A549 (cell line): ENCODE measurements around the gene MACF1. TPM values are rescaled to one million over a fixed set of nuclear protein-coding genes. Genes with fewer than 3 reads are reported as not detected.
"Not testable (repeated sequence)": the region's sequence is repeated elsewhere in the genome, so short reads cannot be mapped to it uniquely, and the experiment has no call there.

Source experiments
- ATAC-seq, 2 experiments: fragments of 200-7000 bp in 1 of 2; fragments of >200 bp in 1 of 2; cut with Nextera tagmentation in 1 of 2; cut with Tn5 transposase in 1 of 2; 3 replicates each; pipeline versions ENCODE4 v1.8.0 to v1.9.1; 2018 to 2020; ENCODE audit warnings: mild to moderate bottlenecking in 1 of 2, moderate library complexity in 1 of 2
- CTCF ChIA-PET: fragments of 300-600 bp; sonication (Branson Sonifier 250); formaldehyde crosslinking; extraction: SDS; loops from one replicate; lab custom pipeline; 2021; ENCODE audit warnings: antibody characterized with exemption, inconsistent platforms; lab: Yijun Ruan, JAX
- POLR2A ChIA-PET: fragments of 350-600 bp; formaldehyde crosslinking; extraction: SDS; loops from one replicate; lab custom pipeline; 2021; ENCODE audit warnings: antibody characterized with exemption, inconsistent platforms; lab: Yijun Ruan, JAX
- DNase-seq, 2 experiments: peaks; one replicate each; pipeline versions ENCODE4 v3.0.0 to v3.0.0-alpha.2; 2011 to 2016; ENCODE audit warnings: low read depth in 1 of 2, low spot score in 1 of 2
- FAIRE-seq: peaks from 2 replicates; lab custom pipeline; 2011; peaks lifted over from hg19 to GRCh38; lab: Jason Lieb, UNC
- H3K27ac ChIP-seq, 2 experiments: fragments of >200 bp; sonication (Bioruptor Twin); formaldehyde crosslinking; 3 replicates each; pipeline ENCODE4 v1.5.1; 2016 to 2017
- H3K4me1 ChIP-seq: fragments of >200 bp; sonication (Bioruptor Twin); formaldehyde crosslinking; 3 replicates; pipeline ENCODE4 v1.6.1; 2016
- H3K4me2 ChIP-seq: fragments of >200 bp; sonication (Bioruptor Twin); formaldehyde crosslinking; 3 replicates; pipeline ENCODE4 v1.6.1; 2016
- H3K4me3 ChIP-seq: fragments of >200 bp; sonication (Bioruptor Twin); formaldehyde crosslinking; 3 replicates; pipeline ENCODE4 v1.5.1; 2016
- H3K9me3 ChIP-seq: fragments of >200 bp; sonication (Bioruptor Twin); formaldehyde crosslinking; 3 replicates; pipeline ENCODE4 v1.6.1; 2016
- BHLHE40 ChIP-seq: IDR thresholded peaks from 2 replicates; pipeline ENCODE4 v1.6.1; 2012; ENCODE audit warnings: low read depth, low read length, inconsistent platforms
- CBX2 ChIP-seq: fragments of 200-600 bp; sonication (generic); IDR thresholded peaks from 2 replicates; pipeline ENCODE4 v1.6.1; 2016; ENCODE audit warnings: low read depth, mild to moderate bottlenecking, borderline replicate concordance
- CEBPB ChIP-seq, 2 experiments: fragments of >200 bp in 1 of 2; sonication (Bioruptor Twin) in 1 of 2; formaldehyde crosslinking in 1 of 2; IDR thresholded peaks; 2 replicates each; pipeline ENCODE4 v1.6.1; 2012 to 2016
- CHD4 ChIP-seq: fragments of 200-600 bp; sonication (generic); IDR thresholded peaks from 2 replicates; pipeline ENCODE4 v1.6.1; 2016; ENCODE audit warnings: antibody characterized with exemption, mild to moderate bottlenecking, borderline replicate concordance
- EHMT2 ChIP-seq: fragments of 200-600 bp; sonication (generic); IDR thresholded peaks from 2 replicates; pipeline ENCODE4 v1.6.1; 2016; ENCODE audit warnings: antibody characterized with exemption, low read depth, mild to moderate bottlenecking, moderate library complexity
- EP300 ChIP-seq, 2 experiments: fragments of >200 bp; sonication (Bioruptor Twin); formaldehyde crosslinking; IDR thresholded peaks; 2 replicates in 1 of 2; 3 replicates in 1 of 2; pipeline ENCODE4 v1.6.1; 2016 to 2017
- ESRRA ChIP-seq: fragments of 150-350 bp; IDR thresholded peaks from 2 replicates; pipeline ENCODE4 v1.6.1; 2014; ENCODE audit warnings: mild to moderate bottlenecking, low read length, borderline replicate concordance
- FOSB ChIP-seq: fragments of 250-450 bp; sonication (Bioruptor Pico); IDR thresholded peaks from 2 replicates; pipeline ENCODE4 v1.5.0; 2020; ENCODE audit warnings: mild to moderate bottlenecking, moderate library complexity
- FOSL2 ChIP-seq, 2 experiments: fragments of 450-650 bp in 1 of 2; fragments of >200 bp in 1 of 2; sonication (Bioruptor Twin) in 1 of 2; formaldehyde crosslinking; IDR thresholded peaks; 2 replicates each; pipeline versions ENCODE4 v1.5.0 to v1.6.1; 2016 to 2020; ENCODE audit warnings: mild to moderate bottlenecking in 1 of 2, moderate library complexity in 1 of 2
- GATA3 ChIP-seq: IDR thresholded peaks from 2 replicates; pipeline ENCODE4 v1.6.1; 2012; ENCODE audit warnings: borderline replicate concordance
- HDAC2 ChIP-seq: fragments of 200-600 bp; sonication (generic); IDR thresholded peaks from 2 replicates; pipeline ENCODE4 v1.6.1; 2016
- HOXB13 ChIP-seq: fragments of 250-450 bp; sonication (Bioruptor Pico); IDR thresholded peaks from 2 replicates; pipeline ENCODE4 v1.5.0; 2020; ENCODE audit warnings: low read depth, mild to moderate bottlenecking, moderate library complexity
- JUNB ChIP-seq: fragments of >200 bp; sonication (Bioruptor Twin); formaldehyde crosslinking; IDR thresholded peaks from 2 replicates; pipeline ENCODE4 v1.6.1; 2016
- KDM1A ChIP-seq: fragments of 200-600 bp; sonication (generic); IDR thresholded peaks from 2 replicates; pipeline ENCODE4 v1.6.1; 2016; ENCODE audit warnings: low read depth, mild to moderate bottlenecking
- MAFK ChIP-seq: fragments of 450-650 bp; IDR thresholded peaks from 2 replicates; pipeline ENCODE4 v1.6.1; 2014; ENCODE audit not compliant: partially characterized antibody
- MAZ ChIP-seq: fragments of 150-350 bp; IDR thresholded peaks from 2 replicates; pipeline ENCODE4 v1.6.1; 2014; ENCODE audit warnings: antibody characterized with exemption, low read depth, low read length, borderline replicate concordance
- NFE2L2 ChIP-seq: fragments of 150-350 bp; conservative IDR thresholded peaks from 2 replicates; pipeline ENCODE4 v1.6.1; 2014; ENCODE audit warnings: low read length
- RARB ChIP-seq: fragments of 250-450 bp; sonication (Bioruptor Pico); IDR thresholded peaks from 2 replicates; pipeline ENCODE4 v1.8.0; 2021; ENCODE audit warnings: mild to moderate bottlenecking, moderate library complexity
- SMC3 ChIP-seq: fragments of >200 bp; sonication (Bioruptor Twin); formaldehyde crosslinking; IDR thresholded peaks from 3 replicates; pipeline ENCODE4 v1.6.1; 2018; ENCODE audit warnings: inconsistent platforms
- SREBF2 ChIP-seq: fragments of 450-650 bp; IDR thresholded peaks from 2 replicates; pipeline ENCODE4 v1.6.1; 2014; ENCODE audit warnings: mild to moderate bottlenecking, moderate library complexity
- TP53 ChIP-seq: fragments of 250-450 bp; sonication (Bioruptor Pico); IDR thresholded peaks from 2 replicates; pipeline ENCODE4 v1.5.0; 2021; ENCODE audit warnings: mild to moderate bottlenecking, moderate library complexity
- ZFP36 ChIP-seq: fragments of 450-650 bp; IDR thresholded peaks from 2 replicates; pipeline ENCODE4 v1.6.1; 2014; ENCODE audit warnings: borderline replicate concordance; ENCODE audit not compliant: partially characterized antibody
- ZNF302 ChIP-seq: fragments of 250-450 bp; sonication (Bioruptor Pico); IDR thresholded peaks from 2 replicates; pipeline ENCODE4 v1.9.0; 2021; ENCODE audit warnings: inconsistent platforms, mild to moderate bottlenecking, moderate library complexity
- WGBS: methylation state at CpG from one replicate; pipeline ENCODE4 v1.1.6; 2017; ENCODE audit errors: missing lambda C conversion rate; 5-methylcytosine and 5-hydroxymethylcytosine counted together
- polyA plus RNA-seq, 4 experiments: library from polyadenylated mRNA; depleted of rRNA in 3 of 4; stranded (reverse); fragments of >200 nt; fragmentation: RNase III in 1 of 4; extraction: RNeasy Plus Mini Kit Qiagen cat#74134 plus additional on column Dnase treatment in 1 of 4; gene quantifications; 2 replicates in 3 of 4; 3 replicates in 1 of 4; pipeline ENCODE4 v1.2.3, GENCODE V29; 2011 to 2017
- TF ChIP-seq, protein P1 (sequence below): fragments of 150-350 bp; IDR thresholded peaks from 2 replicates; pipeline ENCODE4 v1.6.1; 2014; ENCODE audit warnings: low read depth, mild to moderate bottlenecking, low read length
- TF ChIP-seq, protein P2 (sequence below): fragments of 250-450 bp; sonication (Bioruptor Pico); IDR thresholded peaks from 2 replicates; pipeline ENCODE4 v1.5.0; 2020; ENCODE audit warnings: low read depth, mild to moderate bottlenecking, moderate library complexity
- TF ChIP-seq, protein P3 (sequence below): IDR thresholded peaks from 2 replicates; pipeline ENCODE4 v1.6.1; 2012; ENCODE audit warnings: low read depth, borderline replicate concordance

MACF1 gene
- polyA plus RNA-seq, 2 of the 4 experiments (the other 2 are of a cell fraction), result 45.7 to 64.2 TPM

DNA sequence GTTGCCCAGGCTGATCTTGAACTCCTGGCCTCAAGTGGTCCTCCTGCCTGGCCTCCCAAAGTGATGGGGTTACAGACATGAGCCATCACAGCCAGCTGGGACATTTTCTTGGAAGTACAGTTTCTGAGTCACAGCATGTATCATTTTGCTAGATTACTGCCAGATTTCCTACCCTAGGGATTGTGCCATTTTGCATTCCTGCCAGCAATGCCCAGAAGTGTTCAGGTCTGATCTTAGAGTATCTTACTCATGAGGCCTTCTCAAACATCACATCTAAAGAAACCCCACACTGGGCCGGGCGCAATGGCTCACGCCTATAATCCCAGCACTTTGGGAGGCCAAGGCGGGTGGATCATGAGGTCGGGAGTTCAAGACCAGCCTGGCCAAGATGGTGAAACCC is 297.2 kb downstream of the MACF1 start:
- FAIRE-seq (no peak), DNase-seq (no peak), ATAC-seq (no peak)
- H3K9me3 ChIP-seq, result no peaks in the 10 kb centered on the region
- no peak overlapping the region for H3K27ac ChIP-seq
- no peaks in the 10 kb centered on the region for H3K4me1 ChIP-seq
- POLR2A ChIA-PET, result no interaction called here
- 63% methylated on average over 5 of the region's 5 CpGs for WGBS
- H3K4me2 ChIP-seq, result no peak overlapping the region
- TF ChIP-seq TP53 (CRISPR knock-in tag), result no peak
- TF ChIP-seq NFE2L2, result no peak
- no peak for TF ChIP-seq ZNF302 (CRISPR knock-in tag)
- TF ChIP-seq EP300 (IDR thresholded peaks at IDR 0.05), result no peak
- TF ChIP-seq KDM1A, result no peak
- TF ChIP-seq FOSB (CRISPR knock-in tag), result no peak
- no peak for TF ChIP-seq HOXB13 (CRISPR knock-in tag)
- no peak for TF ChIP-seq ZFP36
- no peak for TF ChIP-seq EHMT2
- no peak for TF ChIP-seq SREBF2
- TF ChIP-seq, protein P1, sequence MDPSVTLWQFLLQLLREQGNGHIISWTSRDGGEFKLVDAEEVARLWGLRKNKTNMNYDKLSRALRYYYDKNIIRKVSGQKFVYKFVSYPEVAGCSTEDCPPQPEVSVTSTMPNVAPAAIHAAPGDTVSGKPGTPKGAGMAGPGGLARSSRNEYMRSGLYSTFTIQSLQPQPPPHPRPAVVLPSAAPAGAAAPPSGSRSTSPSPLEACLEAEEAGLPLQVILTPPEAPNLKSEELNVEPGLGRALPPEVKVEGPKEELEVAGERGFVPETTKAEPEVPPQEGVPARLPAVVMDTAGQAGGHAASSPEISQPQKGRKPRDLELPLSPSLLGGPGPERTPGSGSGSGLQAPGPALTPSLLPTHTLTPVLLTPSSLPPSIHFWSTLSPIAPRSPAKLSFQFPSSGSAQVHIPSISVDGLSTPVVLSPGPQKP, result no peak
- TF ChIP-seq, protein P2, sequence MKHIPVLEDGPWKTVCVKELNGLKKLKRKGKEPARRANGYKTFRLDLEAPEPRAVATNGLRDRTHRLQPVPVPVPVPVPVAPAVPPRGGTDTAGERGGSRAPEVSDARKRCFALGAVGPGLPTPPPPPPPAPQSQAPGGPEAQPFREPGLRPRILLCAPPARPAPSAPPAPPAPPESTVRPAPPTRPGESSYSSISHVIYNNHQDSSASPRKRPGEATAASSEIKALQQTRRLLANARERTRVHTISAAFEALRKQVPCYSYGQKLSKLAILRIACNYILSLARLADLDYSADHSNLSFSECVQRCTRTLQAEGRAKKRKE (CRISPR knock-in tag), result no peak
- no peak for TF ChIP-seq SMC3
- no peak for TF ChIP-seq ESRRA
- no peak for TF ChIP-seq JUNB
- H3K4me3 ChIP-seq, result no peak overlapping the region
- CTCF ChIA-PET, result no interaction called here

DNA sequence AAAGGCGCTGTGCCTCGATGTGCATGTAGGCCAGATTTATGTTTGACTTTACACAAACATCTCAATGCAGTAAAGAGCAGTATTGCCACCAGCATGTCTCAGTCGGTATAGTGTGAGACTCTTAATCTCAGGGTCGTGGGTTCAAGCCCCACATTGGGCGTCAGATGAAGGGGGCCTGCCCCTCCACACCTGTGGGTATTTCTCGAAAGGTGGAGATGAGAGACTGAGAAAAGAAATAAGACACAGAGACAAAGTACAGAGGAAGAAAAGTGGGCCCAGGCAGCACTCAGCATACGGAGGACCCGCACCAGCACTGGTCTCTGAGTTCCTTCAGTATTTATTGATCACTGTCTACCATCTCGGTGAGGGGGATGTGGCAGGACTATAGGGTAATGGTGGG is 299.9 kb downstream of the MACF1 start:
- ATAC-seq, H3K4me2 ChIP-seq, H3K4me3 ChIP-seq, FAIRE-seq, H3K4me1 ChIP-seq, H3K9me3 ChIP-seq, DNase-seq, POLR2A ChIA-PET, H3K27ac ChIP-seq, CTCF ChIA-PET: not testable (repeated sequence)
- 64% methylated on average over 9 of the region's 9 CpGs for WGBS

DNA sequence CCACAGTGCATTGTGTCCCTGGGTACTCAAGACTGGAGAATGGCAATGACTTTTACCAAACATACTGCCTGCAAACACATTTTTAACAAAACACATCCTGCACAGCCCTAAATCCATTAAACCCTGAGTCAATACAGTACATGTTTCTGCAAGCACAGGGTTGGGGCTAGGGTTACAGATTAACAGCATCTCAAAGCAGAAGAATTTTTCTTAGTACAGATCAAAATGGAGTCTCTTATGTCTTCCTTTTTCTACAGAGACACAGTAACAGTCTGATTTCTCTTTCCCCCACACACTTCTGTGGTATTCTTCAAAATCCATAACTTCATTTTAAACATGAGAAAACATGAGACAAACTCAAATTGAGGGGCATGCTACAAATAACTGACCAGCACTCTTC is 300.8 kb downstream of the MACF1 start:
- CTCF ChIA-PET, result interaction anchor here (1.3 kb wide), 1 partner anchor 33 kb away, joined by 4 read pairs; no protein-coding TSS in a partner anchor
- DNase-seq, result no peak

More for the DNA sequence above, 300.8 kb downstream of the MACF1 start:
- Histone ChIP-seq H3K4me3 (no peak overlapping the region), H3K27ac (no peak overlapping the region), H3K4me1 (no peaks in the 10 kb centered on the region), H3K4me2 (no peak overlapping the region), H3K9me3 (no peaks in the 10 kb centered on the region)
- FAIRE-seq (no peak), ATAC-seq (no peak)
- POLR2A ChIA-PET, result no interaction called here
- TF ChIP-seq RARB (CRISPR knock-in tag) (no peak), FOSB (CRISPR knock-in tag) (no peak), ESRRA (no peak), JUNB (no peak), HDAC2 (no peak), SMC3 (no peak), FOSL2 (IDR thresholded peaks at IDR 0.05) (no peak), FOSL2 (CRISPR knock-in tag; IDR thresholded peaks at IDR 0.05) (no peak), BHLHE40 (no peak), CBX2 (no peak), MAFK (no peak), GATA3 (no peak), MAZ (no peak), CHD4 (no peak), CEBPB (IDR thresholded peaks at IDR 0.05) (no peak)
- TF ChIP-seq, protein P3, sequence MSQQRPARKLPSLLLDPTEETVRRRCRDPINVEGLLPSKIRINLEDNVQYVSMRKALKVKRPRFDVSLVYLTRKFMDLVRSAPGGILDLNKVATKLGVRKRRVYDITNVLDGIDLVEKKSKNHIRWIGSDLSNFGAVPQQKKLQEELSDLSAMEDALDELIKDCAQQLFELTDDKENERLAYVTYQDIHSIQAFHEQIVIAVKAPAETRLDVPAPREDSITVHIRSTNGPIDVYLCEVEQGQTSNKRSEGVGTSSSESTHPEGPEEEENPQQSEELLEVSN, result no peak
